CD4-positive, alpha-beta T cell treated with Interleukin-17A for 4 hours (primary cell): Measurements from ENCODE around the gene SAMD4A.

Source experiments
- DNase-seq: peaks from one replicate; pipeline ENCODE4 v3.0.0-alpha.2; 2020; ENCODE audit warnings: mixed read lengths

The SAMD4A gene

GRCh38 chr14:54662491-54663133 is 95.7 kb downstream of the SAMD4A start:
- no peak for DNase-seq

- no peak for DNase-seq
These were observed 98.0 kb downstream of the SAMD4A start for GRCh38 chr14:54664961-54665360.

- no peak for DNase-seq
These were observed 99.0 kb downstream of the SAMD4A start for GRCh38 chr14:54665946-54666345.

GRCh38 chr14:54667026-54667744 is 100.3 kb downstream of the SAMD4A start:
- no peak for DNase-seq

GRCh38 chr14:54667764-54668163 is 100.8 kb downstream of the SAMD4A start:
- no peak for DNase-seq

- no peak for DNase-seq
These were observed 103.0 kb downstream of the SAMD4A start for GRCh38 chr14:54669721-54670561.

GRCh38 chr14:54671537-54671936 is 104.6 kb downstream of the SAMD4A start:
- DNase-seq = no peak

- DNase-seq = no peak
These were observed 105.3 kb downstream of the SAMD4A start for GRCh38 chr14:54672181-54672580.

- no peak for DNase-seq
These were observed 105.8 kb downstream of the SAMD4A start for GRCh38 chr14:54672688-54673087.

- no peak for DNase-seq
These were observed 106.5 kb downstream of the SAMD4A start for GRCh38 chr14:54673193-54674045.

- no peak for DNase-seq
These were observed 107.3 kb downstream of the SAMD4A start for GRCh38 chr14:54674046-54674741.

GRCh38 chr14:54675236-54676128 is 108.6 kb downstream of the SAMD4A start:
- DNase-seq = no peak

- no peak for DNase-seq
These were observed 110.1 kb downstream of the SAMD4A start for GRCh38 chr14:54676812-54677708.

GRCh38 chr14:54680651-54681050 is 113.7 kb downstream of the SAMD4A start:
- no peak for DNase-seq

- DNase-seq = no peak
These were observed 114.9 kb downstream of the SAMD4A start for GRCh38 chr14:54681811-54682261.

GRCh38 chr14:54682578-54682977 is 115.7 kb downstream of the SAMD4A start:
- no peak for DNase-seq

- DNase-seq = no peak
These were observed 117.2 kb downstream of the SAMD4A start for GRCh38 chr14:54683882-54684794.

GRCh38 chr14:54685286-54685845 is 118.4 kb downstream of the SAMD4A start:
- no peak for DNase-seq
